ENCODE results near the gene RRAS.

DNA sequence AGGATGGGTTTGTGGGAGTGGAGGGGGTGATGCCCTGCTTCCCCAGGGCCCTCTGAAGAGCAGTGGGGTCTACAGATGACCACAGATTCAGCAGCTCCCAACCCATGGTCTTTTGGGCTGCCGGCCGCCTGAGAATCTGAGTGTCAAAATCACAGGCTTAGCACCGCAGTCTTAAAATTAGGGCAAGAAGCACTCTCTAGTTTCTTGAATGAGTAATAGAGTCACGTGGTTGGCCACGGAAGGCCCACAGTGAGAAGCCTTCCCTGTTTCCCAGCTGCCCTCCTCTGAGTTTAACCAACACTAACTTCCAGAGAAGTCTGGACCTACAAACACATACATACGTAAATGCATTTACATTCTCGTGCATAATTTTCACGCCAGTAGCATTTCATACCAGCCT, 42.3 kb upstream of the RRAS start:
- TF ChIP-seq TAF1 (IDR thresholded peaks at IDR 0.05; ENCODE audit: borderline replicate concordance, insufficient read depth, low read length) (no peak), POLR2AphosphoS5 (IDR thresholded peaks at IDR 0.05; ENCODE audit: low read depth, low read length) (no peak)

All from PFSK-1 (cell line).